SU-DHL-6 (cell line): Measurements from ENCODE around the gene CNPY3.

ENCODE experiments used
- EZH2phosphoT487 ChIP-seq: fragments of 200-600 bp; sonication (generic), shearing (Covaris generic); conservative IDR thresholded peaks from 2 replicates; pipeline ENCODE4 v1.6.1; 2018; ENCODE audit warnings: mild to moderate bottlenecking, antibody characterized with exemption, low read length, moderate library complexity, mixed read lengths
- TF ChIP-seq, protein P1 (sequence below): fragments of 200-600 bp; sonication (generic); IDR thresholded peaks from one replicate; pipeline ENCODE4 v1.5.1; 2017; ENCODE audit warnings: antibody characterized with exemption, mild to moderate bottlenecking, low read length, moderate library complexity; ENCODE audit not compliant: insufficient read depth, poor library complexity, severe bottlenecking

DNA sequence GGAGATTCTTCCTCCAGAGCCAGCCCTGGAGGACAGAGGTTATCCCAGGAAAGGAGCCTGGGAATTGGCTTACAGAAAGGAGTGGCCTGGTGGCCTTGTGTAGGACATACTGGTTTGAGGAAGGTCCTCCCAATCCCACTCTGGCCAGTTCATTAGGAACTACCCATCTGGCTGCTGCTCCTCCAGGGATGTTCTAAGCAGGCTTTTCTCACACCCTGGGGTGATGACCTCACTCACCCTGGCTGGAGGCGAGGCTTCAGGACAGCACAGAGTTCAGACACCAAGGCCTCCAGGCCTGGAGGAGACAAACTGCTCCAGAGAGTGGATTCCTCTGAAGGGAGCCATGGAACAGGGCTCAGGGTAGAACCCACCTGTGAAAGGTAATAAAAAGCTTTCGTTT is 40.2 kb downstream of the CNPY3 start:
- TF ChIP-seq, protein P1, sequence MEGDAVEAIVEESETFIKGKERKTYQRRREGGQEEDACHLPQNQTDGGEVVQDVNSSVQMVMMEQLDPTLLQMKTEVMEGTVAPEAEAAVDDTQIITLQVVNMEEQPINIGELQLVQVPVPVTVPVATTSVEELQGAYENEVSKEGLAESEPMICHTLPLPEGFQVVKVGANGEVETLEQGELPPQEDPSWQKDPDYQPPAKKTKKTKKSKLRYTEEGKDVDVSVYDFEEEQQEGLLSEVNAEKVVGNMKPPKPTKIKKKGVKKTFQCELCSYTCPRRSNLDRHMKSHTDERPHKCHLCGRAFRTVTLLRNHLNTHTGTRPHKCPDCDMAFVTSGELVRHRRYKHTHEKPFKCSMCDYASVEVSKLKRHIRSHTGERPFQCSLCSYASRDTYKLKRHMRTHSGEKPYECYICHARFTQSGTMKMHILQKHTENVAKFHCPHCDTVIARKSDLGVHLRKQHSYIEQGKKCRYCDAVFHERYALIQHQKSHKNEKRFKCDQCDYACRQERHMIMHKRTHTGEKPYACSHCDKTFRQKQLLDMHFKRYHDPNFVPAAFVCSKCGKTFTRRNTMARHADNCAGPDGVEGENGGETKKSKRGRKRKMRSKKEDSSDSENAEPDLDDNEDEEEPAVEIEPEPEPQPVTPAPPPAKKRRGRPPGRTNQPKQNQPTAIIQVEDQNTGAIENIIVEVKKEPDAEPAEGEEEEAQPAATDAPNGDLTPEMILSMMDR: no peak
- TF ChIP-seq EZH2phosphoT487: no peak
